ENCODE measurements around the gene PDGFRB. TPM values are rescaled to one million over a fixed set of nuclear protein-coding genes. Genes with fewer than 3 reads are reported as not detected.

Gene PDGFRB
- total and polyA plus RNA-seq, 10 of the 15 experiments (the other 5 are each of a cell fraction or from before 2014, with no cell fraction given), result 0.02 to 3.0 (median 1.0) TPM

DNA sequence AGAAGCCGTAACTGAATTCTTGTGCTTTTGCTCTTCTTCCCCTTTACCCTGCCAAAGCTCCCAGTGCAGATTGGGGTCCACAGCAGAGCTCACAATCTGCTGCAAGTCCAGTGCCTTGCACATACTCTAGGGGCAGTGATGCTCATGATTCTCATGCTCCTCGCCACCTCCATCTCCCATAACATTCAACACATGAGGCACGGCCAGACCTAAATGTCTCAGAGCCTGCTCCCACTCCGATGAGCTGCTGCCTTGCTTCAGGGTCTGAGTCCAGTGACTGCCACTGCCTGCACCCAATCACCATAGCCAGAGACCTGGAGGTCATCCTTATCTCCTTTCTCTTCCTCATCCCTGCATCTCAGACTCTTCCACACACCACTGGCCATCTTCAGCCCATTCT lies 79.8 kb downstream of the PDGFRB start:
- FAIRE-seq, result no peak
- Histone ChIP-seq H3K4me3 (no peak overlapping the region), H3K27me3 (replicated peaks in 1 of 2; ENCODE audit: control insufficient read depth in 2 of 2, insufficient read depth in 2 of 2, low read length in 1 of 2) (no peaks in the 10 kb centered on the region), H3K4me1 (ENCODE audit: control insufficient read depth, insufficient read depth, low read length) (no peaks in the 10 kb centered on the region), H3K79me2 (ENCODE audit: control insufficient read depth, insufficient read depth, low read length) (no peaks in the 10 kb centered on the region), H2AFZ (ENCODE audit: control insufficient read depth, low read depth, low read length) (no peak overlapping the region), H3K9me3 (replicated peaks; ENCODE audit: control insufficient read depth, insufficient read depth, low read length) (no peaks in the 10 kb centered on the region), H3K36me3 (ENCODE audit: control insufficient read depth in 2 of 2, insufficient read depth in 2 of 2, low read length in 1 of 2) (no peaks in the 10 kb centered on the region), H3K9ac (ENCODE audit: control insufficient read depth, insufficient read depth, low read length) (no peak overlapping the region), H4K20me1 (ENCODE audit: control insufficient read depth, insufficient read depth) (no peaks in the 10 kb centered on the region), H3K27ac (ENCODE audit: control insufficient read depth, insufficient read depth) (no peak overlapping the region), H3K4me2 (ENCODE audit: control insufficient read depth, insufficient read depth) (no peak overlapping the region)
- WGBS (ENCODE audit: insufficient coverage, insufficient replicate concordance, low lambda C conversion rate, missing lambda C conversion rate), result 18% methylated on average over 4 of the region's 4 CpGs
- BruUV-seq (replicated peaks), result no TSS peak
- RAD21 ChIA-PET (ENCODE audit: unreplicated experiment), result interaction anchor here (1.1 kb wide), 1 partner anchor 10 kb away, joined by 3 read pairs; no protein-coding TSS in a partner anchor
- peak; percentile 69 for ATAC-seq
- in situ Hi-C loops (cut with MboI) (no loop called here), intact Hi-C loops (cut with micrococcal nuclease; ENCODE audit: unreplicated experiment) (no loop called here)
- TF ChIP-seq CTCF (IDR thresholded peaks at IDR 0.05 in 2 of 3, conservative IDR thresholded peaks at IDR 0.05 in 1 of 3; ENCODE audit: control insufficient read depth in 2 of 3, extremely low read depth in 1 of 3, insufficient read depth in 1 of 3, low read depth in 3 of 3, low read length in 3 of 3), result peak in 1 of 3 experiments; percentile 8; a peak in 1 of 6 replicates
- TF ChIP-seq, protein P1, sequence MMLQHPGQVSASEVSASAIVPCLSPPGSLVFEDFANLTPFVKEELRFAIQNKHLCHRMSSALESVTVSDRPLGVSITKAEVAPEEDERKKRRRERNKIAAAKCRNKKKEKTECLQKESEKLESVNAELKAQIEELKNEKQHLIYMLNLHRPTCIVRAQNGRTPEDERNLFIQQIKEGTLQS (IDR thresholded peaks at IDR 0.05; ENCODE audit: borderline replicate concordance, extremely low read depth, low read depth, low read length), result no peak
- no peak for TF ChIP-seq ZZZ3 (IDR thresholded peaks at IDR 0.05; ENCODE audit: control insufficient read depth, insufficient read length, low read depth)
- TF ChIP-seq ZNF207 (IDR thresholded peaks at IDR 0.05; ENCODE audit: borderline replicate concordance), result no peak
- peak; percentile 43 for TF ChIP-seq RAD21 (IDR thresholded peaks at IDR 0.05; ENCODE audit: insufficient read depth, low read depth, low read length)
- no peak for TF ChIP-seq E2F4 (IDR thresholded peaks at IDR 0.05; ENCODE audit: low read depth, low read length)
- TF ChIP-seq MYB (IDR thresholded peaks at IDR 0.05; ENCODE audit: borderline replicate concordance, low read depth, low read length), result no peak
- TF ChIP-seq EED (IDR thresholded peaks at IDR 0.05; ENCODE audit: low read depth), result no peak
- no peak for DNase-seq (ENCODE audit: low read depth, low spot score)
- CTCF ChIA-PET, result interaction anchor here (1.1 to 2.6 kb wide), 5 partner anchors 10 to 273 kb away, joined by 3 to 12 read pairs (median 3); partner anchors contain the start of gene CSF1R
- SMC1A ChIA-PET (ENCODE audit: uncharacterized antibody, unreplicated experiment), result no interaction called here
- POLR2A ChIA-PET, result no interaction called here
